Fibroblast of lung (primary cell): ENCODE results near the gene BBC3.

ENCODE experiments used
- CTCF ChIP-seq, 2 donors: IDR thresholded peaks in 1 of 2; conservative IDR thresholded peaks in 1 of 2; 1 replicate in 1 of 2; 2 replicates in 1 of 2; pipeline ENCODE4 v1.5.1; 2011 to 2012; ENCODE audit warnings: low read length in 2 of 2, control low read depth in 1 of 2, inconsistent platforms in 1 of 2, low read depth in 1 of 2, mild to moderate bottlenecking in 1 of 2
- EZH2 ChIP-seq: IDR thresholded peaks from 2 replicates; pipeline ENCODE4 v1.5.1; 2012; ENCODE audit warnings: low read length, control low read depth, mild to moderate bottlenecking; ENCODE audit errors: missing control alignments

GRCh38 chr19:47257411-47258169, 26.6 kb upstream of the BBC3 start:
- TF ChIP-seq CTCF (conservative IDR thresholded peaks at IDR 0.05 in 1 of 2, IDR thresholded peaks at IDR 0.05 in 1 of 2; ENCODE audit: low read depth in 1 of 2, low read length in 2 of 2), result no peak
- TF ChIP-seq EZH2, result no peak
